Globus pallidus (tissue), 1 donor: ENCODE measurements around the gene NDST4.

Experiments
- DNase-seq: peaks from one replicate; pipeline ENCODE4 v3.0.0-alpha.2; 2015; ENCODE audit warnings: low spot score

NDST4 gene

GRCh38 chr4:114905017-114905416 is 208.4 kb downstream of the NDST4 start:
- DNase-seq: no peak

DNA sequence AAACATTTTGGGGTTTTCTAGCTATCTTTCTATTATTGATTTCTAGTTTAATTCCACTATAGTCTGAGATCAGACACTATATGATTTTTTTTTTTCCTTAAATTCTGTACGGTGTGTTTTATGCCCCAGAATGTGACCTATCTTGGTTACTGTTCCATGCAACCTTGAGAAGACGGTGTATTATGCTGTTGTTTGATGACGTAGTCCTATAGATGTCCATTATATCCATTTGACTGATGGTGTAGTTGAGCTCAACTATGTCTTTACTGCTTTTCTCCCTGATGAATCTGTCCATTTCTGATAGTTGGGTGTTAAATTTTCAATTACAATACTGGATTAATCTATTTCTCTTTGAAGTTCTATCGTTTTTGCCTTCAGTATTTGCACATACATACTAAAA is 212.5 kb downstream of the NDST4 start:
- no peak for DNase-seq

GRCh38 chr4:114890773-114891172 is 222.6 kb downstream of the NDST4 start:
- DNase-seq: no peak

GRCh38 chr4:114886761-114887160 is 226.7 kb downstream of the NDST4 start:
- DNase-seq: no peak

GRCh38 chr4:114883641-114884040 is 229.8 kb downstream of the NDST4 start:
- DNase-seq: no peak

DNA sequence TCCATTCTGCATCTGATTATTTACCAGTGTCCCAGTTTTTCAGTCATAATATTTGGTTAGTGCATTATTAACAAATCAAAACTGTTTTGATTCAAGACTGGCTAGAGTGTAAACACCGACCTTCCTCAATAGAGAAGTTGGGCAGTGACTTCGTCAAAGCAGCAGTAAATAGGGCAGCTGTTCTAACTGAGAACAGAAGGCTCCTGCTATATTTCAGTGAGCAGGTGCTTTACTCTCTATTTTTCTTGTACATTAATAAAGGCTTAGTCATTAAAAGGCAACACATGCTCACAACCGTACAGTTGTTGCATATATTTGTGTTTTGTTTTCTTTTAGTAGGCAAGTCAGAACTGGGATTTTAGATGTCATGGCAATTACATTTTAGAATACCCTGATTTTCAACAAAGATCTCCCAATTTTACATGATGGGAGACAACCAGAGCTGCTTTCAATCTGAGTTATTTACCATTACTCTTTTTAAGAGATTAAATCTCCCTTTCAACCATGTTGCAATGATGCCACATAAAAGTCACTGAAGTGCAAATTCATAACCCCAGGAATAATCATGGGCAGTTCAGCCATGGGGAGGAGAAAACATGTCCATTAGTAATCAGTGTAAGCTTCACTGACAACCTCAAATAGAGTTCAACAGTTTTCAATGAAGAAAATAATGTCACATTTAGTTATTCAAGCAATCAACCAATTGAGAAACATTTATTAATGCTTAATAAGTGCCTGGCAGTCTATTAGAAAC is 233.3 kb downstream of the NDST4 start:
- no peak for DNase-seq

DNA sequence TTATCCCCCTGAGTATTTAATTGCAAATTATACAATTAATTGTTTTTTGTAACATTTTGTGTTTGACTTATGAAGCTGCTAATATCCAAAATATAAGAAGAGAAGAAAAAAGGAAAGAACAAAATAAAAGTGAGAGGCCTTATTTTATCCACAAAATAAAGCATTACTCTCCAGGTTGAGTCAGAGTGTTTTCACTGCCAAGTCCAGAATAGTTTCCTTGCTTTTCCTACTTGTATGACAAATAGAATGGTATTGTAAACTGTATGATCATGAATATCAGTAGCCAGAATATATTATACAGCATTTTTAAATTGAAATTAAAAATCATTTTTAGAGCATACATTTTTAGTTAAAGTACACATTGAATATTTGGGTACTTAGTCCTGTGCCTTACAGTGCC is 237.8 kb downstream of the NDST4 start:
- no peak for DNase-seq

- DNase-seq: no peak
Measured at GRCh38 chr4:114874321-114874720, 239.1 kb downstream of the NDST4 start.

DNA sequence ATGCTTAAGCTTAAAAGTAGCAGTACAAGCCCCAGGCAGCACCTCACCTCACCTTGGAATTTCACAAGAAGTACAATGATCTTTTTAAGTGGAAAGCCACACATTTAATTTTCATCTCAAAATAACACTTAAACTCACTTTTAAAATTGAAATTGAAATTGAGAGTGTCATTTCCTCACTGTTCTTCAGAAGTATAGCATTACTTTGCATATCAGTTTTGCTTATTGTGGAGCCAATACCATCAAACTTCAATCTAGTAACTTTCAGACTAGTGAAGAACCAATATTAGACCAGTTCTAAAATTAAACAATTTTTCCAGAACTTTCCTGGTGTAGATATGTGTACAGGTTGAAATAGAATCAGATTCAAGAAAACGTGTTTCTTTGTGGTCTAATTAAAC is 242.4 kb downstream of the NDST4 start:
- no peak for DNase-seq

DNA sequence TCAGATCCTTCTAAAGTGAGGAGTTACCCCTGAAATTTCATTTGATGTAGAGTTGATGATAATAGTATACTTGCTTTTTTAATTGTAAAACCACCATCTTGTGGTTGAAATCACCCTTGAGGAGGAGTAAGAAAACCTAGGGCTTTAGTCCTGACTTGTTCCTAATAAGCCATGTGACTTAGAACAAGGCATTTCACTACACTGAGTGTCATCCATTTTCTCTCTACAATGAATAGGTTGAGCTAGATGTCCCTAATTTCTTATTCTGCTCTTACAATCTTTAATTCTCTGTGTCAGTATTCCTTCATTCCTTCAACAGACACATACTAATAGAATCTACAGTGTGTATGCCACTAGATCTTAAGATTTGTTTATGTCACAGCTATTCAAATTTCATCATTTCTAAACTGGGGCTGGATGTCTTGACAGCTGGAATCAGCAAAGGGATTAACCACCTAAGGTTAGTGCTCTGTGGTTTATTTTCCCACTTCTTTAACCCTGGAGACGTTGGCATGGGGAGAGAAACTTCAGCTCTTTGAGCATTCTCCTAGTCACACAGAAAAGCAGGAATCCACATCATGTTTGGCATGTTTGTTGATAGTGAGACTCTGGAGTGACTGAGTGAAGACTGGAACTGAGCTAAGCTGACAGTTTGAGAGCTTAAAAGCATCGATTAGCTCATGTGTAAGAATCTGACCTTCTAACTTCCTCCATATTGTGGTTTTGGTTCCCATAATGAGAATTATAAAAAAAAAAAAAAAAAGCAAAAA is 246.3 kb downstream of the NDST4 start:
- no peak for DNase-seq

GRCh38 chr4:114864060-114864459 is 249.4 kb downstream of the NDST4 start:
- no peak for DNase-seq

- no peak for DNase-seq
Measured at GRCh38 chr4:114860786-114861185, 252.6 kb downstream of the NDST4 start.

DNA sequence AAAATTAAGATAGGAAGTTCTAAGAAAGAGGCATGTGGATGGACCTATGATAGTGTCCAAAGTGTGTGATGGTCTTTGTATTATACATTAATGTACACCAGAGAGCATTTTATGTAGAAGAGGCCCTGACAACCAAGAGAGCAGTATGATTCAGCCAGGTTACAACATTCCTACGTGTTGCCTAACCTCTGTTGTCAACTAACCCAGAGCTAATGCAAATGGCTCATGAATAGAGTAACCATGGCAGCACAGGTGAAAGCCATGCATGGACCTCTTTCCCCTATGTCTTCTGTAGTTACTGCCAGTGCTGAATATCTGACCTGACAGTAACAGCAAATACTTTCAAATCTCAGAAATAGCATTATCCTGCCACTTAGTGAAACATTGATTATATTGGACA is 255.6 kb downstream of the NDST4 start:
- DNase-seq: no peak

- DNase-seq: no peak
Measured at GRCh38 chr4:114839986-114840385, 273.4 kb downstream of the NDST4 start.

DNA sequence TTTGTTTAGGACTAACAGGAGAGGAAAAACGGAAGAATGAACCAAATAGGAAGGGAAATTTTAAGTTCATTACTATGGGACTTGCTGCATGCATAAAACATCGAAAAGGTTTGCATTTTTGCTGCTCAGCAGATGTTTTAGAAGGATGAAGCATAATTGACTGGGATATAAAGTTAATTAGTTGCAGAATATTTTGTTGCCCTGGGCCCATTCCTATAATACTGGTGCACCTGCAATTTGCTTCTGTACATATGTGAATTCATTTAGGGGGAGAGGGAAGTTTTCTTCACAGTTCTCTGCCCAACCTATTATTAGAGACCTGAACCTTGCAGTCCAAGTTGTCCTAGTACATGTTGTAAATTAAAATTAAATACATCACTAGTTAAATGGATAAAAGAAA is 282.8 kb downstream of the NDST4 start:
- no peak for DNase-seq

GRCh38 chr4:114827651-114828050 is 285.8 kb downstream of the NDST4 start:
- DNase-seq: no peak

- DNase-seq: no peak
Measured at GRCh38 chr4:114815760-114816159, 297.7 kb downstream of the NDST4 start.

- DNase-seq: no peak
Measured at GRCh38 chr4:114813961-114814360, 299.5 kb downstream of the NDST4 start.

GRCh38 chr4:114811564-114812301 is 301.7 kb downstream of the NDST4 start:
- DNase-seq: no peak

DNA sequence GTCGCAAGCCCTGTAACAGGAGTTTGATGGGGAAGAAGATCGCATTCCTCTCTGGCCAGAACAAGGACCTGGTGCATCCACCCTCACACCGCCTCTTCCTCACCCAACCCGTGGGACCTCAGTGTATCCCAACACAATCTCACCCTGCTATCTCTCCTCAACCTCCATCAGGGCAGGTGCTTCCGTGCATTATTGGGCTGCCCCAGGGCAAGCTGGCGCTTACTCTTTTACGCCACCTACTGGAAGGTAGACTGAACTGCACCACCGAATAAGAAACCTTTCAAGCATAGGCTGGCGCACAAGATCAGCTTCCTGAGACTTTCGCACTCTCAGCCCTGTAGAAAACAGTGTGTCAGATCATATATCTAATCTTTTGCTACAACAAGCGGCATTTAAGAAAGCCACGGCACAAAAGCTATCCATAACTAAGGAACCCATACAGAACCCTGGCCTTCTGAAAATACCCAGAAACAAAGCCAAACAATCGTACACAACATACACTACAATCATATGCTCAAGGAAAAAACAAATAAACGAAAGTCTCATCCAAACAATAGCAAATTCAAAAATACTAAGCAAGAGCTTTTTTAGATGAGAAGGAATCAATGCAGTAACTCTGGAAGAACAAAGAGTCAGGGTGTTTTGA is 305.5 kb downstream of the NDST4 start:
- DNase-seq: peak; percentile 39

GRCh38 chr4:114807357-114807756 is 306.1 kb downstream of the NDST4 start:
- no peak for DNase-seq

DNA sequence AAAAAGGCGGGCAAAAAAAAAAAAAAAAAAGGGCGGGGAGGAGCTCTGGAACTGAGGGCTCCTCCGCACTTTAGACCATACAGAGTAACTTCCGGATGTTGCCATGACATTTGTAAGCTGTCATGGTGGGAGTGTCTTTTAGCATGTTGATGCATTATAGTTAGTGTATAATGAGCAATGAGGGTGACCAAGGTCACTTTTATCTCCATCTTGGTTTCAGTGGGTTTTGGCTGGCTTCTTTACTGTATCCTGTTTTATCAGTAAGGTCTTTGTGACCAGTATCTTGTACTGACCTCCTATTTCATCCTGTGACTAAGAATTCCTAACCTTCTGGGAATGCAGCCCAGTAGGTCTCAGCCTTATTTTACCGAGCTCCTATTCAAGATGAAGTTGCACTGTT is 321.4 kb downstream of the NDST4 start:
- no peak for DNase-seq
